Stimulated activated CD4-positive, alpha-beta T cell treated with anti-CD3 and anti-CD28 coated beads, Interleukin-4, amount 100 ng/mL, for 24 hours (primary cell): ENCODE results near the gene LTBP3.

ENCODE experiments used
- DNase-seq: peaks from one replicate; pipeline ENCODE4 v3.0.0-alpha.2; 2020

The LTBP3 gene

DNA sequence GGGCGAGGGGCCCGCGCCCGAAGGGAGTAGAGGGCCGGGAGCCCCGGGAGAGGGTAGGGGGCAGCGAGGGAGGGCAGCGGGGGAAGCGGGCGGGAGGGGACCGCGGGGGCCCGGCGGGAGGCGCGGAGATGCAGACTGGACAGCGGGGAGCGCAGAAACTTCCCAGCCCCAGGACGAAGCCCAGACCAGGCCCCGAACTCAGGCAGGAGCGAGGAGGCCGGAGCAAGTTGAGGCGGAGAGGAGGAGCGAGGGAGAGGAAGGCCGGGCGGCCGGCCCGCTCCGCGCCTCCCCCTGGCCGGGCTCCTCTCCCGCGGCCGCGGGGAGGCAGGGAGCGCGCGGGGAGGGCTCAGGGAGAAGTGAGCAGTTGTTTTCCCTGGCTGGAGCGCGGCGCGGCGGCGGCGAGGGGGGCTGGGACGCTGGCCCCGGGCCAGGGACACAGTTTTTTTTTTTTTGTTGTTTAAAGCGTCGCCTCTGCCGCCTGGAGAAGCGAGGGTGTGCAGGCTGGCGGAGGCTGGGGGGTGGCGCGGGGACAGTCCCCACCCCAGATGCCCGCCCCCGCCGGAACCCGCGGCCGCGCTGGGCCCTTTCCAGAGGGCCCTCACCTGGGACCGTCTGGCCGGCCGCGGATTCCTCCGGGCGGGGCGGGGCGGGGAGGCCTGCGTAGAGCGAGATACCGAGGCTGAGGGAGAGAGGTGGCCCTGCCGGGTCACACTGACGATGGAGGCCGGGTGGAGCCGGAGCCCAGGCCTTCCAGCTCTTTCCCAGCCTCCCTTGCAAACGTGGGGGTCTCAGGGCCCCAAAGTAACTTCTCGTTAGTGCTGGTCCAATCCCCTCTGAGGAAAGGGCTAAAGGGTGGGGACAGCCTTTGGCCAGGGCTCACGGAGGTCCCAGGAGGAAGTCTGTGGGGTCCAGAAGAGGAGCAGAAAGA is at the start of gene LTBP3:
Gene LTBP3, minus strand, starts transcription at position 358 of the 928 bp plus-strand sequence. CDS start 400 bp downstream, outside the sequence.
- DNase-seq = no peak

DNA sequence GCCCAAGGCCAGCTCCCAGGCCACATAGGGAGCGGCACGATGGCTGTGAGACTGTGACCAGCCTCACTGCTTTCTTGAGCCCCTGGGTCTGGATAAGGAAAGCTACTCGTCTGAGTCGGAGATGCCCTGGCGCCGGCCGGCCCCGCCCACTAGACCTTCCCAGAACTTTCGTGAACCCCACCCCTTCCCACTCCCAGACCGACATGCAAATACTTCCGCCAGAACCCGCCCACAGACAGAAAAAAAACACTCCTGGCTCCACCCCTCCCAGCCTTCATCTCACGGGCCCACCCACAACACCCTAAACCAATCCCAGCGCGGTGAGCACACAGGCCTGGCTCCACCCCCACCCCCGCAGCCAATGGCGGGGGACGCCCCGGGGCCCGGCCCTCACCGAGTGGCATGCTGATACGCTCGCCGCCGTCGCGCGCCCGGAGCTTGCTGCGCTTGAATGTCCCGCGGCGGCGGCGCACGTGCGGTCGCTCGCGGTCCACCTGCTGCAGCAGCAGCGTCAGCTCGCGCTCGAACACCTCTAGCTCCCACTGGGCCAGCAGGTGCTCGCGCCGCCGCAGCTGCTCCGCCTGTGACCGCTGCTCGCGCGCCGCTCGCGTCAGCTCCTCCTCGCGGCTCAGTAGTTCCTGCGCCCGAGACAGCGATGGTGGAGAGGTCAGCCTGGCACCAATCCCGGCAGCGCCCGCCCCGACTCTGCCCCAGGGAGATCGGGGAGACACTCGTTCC is 48.9 kb upstream of the LTBP3 start:
- no peak for DNase-seq

DNA sequence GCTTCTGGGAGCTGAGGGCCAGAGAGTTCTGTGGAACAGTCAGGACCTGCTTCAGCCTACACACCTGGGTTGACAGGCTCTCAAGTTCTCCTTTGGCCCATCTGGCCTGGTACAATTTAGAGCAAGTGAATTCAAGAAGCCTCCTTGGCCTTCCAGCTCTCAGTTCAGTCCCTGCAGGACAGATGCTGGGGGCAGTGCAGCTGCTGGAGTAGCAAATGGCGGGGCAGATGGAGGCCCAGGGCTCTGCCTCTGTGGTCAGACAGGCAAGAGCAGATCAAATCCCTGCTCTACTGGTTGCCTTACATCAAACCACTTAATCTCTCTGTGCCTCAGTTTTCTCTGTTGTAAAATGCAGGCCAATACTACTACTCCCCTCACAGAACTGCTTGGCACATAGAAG is 46.1 kb upstream of the LTBP3 start:
- DNase-seq = no peak

DNA sequence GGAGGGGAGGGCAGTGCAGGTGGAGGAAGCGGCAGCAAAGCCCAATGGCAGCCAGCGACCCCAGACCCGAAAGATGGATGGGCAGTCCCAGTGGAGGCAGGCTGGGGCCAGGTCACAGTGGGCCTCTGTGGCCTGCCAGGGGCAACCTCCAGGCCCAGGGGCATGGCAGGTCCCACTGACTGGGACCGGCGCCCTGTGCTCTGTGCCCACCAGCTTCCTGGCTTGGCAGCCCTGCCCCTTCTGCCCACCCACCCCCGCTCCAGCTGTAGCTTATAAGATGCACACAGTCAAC is 41.7 kb upstream of the LTBP3 start:
- no peak for DNase-seq

DNA sequence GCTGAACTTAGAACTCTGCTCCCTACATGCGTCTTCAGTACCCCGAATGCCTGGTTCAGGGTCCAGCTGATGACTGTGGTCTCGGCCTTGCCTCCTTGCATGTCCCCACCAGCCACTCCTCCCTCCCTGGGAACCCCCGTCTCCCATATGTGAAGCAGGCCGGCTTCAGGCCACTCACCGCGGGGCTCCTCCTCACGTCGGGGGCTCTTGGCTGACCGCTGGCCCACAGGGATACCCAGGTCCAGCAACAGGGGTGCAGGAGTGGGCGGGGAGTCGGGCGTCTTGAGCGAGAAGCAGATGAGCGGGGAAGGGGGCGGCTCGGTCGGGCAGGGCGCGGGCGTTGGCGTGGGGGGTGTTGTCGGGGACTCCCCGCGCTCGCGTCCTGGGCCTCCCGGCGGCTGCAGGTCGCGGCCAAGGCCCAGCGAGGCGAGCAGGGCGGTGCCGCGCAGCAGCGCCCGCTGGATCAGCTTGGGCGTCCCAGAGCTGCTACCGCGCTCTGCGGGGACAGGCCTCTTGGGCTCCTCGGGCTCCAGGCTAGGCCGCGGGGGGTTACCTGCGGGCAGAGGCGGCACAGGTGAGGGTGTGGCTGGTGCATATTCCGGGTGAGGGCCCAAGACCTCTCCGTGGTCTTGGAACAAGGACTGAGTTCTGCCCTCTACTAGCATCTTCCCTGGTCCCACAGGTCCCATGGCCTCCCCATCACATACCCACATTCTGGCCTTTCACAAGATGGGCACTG is 41.2 kb upstream of the LTBP3 start:
- no peak for DNase-seq

DNA sequence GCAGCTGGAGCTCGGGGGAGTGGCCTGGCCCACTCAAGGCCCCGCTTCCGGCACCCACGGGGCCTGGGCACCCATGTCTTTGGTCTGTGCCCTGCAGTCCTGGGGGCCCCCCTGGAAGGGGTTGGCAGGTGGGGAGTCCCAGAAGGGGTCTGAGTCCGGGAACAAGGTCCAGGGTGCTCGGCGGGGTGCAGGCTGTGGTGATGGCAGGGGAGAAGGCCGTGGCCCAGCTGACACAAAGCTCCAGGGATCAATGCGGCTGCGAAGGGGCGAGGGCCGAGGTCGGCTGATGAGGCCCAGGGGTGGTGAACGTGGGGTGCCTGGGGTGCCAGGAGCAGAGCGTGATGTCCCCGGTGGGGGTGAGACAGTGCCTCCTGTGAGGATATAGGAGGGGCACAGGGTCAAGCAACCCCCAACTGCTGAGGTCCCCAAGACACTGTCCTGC is 40.1 kb upstream of the LTBP3 start:
- DNase-seq = no peak

DNA sequence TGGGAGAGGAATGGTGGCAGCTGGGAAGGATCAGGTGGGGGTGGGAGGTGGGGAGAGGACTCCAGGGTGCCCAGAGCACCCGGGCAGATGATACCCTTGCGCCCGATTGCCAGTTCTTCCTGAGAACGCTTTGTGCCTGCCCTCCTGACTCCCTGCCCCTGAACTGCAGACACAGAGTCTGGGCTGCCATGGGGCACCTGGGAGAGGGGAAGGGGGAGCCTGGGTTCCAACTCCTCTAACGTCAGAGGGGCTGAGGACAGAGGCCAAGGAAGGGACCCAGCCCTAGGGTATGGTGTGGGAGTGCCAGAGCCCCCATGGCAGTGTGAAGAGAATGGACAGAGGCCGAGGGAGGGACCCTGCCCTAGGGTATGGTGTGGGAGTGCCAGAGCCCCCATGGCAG is 38.4 kb upstream of the LTBP3 start:
- no peak for DNase-seq

DNA sequence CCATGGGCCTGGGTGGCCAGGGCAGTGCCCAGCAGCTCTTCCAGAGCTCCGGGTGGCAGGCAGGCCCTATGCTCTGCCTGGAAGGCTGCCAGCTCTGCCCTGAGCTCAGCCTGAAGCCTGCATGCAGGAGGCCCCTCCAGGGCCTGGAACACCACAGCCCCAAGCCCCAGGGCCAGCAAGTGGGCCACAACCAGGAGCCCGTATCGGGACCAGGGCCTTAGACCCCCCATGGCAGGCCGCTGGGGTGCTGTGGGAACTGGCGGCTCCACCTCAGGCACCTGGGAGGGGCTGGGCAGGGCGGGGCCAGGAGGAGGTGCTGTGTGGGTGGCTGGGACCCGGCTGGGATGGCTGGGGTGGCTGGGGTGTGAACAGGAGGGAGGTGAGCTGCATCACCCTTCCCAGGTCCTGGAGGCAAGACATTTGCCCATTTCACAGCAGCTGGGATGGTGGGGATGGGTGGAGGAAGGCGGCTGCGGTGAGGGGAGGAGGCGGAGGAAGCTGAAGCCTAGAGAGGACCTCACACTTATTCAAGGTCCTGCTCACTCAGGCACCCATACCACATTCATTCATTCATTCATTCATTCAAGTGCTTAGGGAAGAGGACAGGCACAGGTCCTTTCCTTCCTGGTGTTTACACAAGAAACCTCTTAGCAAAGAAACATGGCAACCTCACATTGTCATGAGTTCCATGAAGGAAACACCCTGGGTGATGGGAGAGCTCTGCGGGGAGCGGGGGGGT is 37.6 kb upstream of the LTBP3 start, which contains the start of gene KCNK7:
Gene KCNK7, minus strand, starts transcription at position 258 of the 739 bp plus-strand sequence. Its CDS starts 28 bp downstream, at position 230.
- no peak for DNase-seq

DNA sequence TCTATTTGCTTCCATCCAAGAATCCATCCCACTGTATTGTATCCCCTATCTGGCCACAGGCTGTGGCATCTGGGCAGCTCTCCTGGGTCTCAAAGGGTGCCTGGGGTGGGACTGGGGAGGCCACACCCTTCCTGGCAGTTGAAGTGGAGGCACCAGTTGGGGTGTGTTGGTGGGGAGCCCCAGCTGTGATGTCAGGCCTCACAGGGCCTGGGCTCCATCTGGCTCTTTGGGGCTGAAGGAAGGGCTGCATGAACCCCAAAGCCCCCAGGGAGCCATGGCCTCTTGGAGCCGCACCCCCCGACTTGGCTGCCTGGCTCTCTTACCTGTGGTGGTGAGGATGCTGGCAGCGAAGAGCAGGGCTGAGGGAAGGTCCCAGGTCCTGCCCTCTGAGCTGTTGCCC is 37.0 kb upstream of the LTBP3 start:
- no peak for DNase-seq

DNA sequence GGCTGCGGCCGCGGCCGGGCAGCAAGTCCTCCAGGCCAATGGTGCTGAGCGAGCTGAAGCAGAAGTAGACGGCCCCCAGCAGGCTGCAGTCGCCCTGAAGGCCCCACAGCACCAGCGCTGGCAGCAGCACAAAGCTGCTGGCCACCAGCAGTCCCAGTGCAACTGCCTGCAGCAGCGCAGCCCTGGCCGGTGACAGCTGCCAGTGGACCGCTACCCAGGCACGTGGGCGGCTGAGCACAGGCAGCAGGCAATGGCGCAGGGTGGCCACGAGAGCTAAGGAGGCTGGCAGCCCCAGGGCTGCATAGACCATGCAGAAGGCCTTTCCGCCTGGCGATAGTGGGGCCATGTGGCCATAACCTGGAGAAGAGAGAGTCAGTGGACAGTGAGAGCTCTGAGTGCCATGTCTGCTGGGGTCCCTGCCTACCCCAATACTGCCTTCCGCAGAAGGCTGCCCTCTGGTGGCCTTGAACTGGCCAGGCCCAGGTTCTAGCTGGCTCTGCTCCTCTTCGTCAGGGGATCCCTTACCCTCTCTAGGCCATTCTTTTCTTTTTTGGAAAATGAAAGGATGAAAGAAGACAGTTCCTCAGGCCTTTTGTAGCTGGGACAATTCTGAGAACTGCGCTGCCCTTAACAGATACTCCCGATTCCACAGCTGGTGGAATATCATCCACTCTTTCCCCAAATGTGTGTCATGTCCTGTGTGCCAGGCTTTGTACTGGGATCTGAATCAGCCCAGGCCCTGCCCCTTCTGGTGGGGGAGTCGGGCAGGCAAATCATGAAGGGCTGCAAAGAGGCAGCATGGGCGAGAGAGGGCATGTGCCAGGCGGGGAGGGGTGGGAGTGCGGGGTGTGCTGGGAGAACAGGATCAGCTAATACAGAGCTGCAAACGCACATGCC is 35.6 kb upstream of the LTBP3 start:
- peak; percentile 54 for DNase-seq

DNA sequence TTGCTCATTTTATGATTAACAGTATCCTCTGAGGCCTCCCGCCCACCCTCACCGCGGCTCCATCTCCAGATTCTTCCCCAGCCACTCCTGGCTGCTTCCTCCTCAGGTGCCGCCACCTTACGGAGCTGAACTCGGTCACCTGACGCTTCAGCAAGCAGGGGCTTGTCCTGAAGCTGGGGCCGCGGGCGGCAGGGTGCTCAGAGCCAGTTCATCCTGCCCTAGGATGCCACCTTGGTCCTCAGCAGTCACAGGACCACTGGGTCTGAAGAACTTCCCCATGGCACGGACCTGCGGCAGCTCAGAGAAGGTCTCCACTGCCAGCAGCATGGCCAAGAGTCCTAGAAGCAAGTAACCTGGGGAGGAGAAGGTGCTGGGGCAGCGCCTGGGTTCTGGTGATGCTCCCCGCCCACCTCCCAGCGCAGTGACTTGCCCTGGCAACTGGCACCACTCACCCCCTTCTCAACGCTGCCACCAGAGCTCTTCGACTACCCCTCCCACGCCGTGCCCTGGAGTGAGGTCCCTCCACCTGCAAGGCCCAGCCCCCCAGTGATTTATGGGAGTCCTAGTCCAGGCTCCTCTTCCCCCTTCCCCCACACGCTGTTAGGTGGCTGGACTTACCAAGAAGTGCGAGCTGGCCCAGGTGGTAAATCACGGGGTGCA is 34.8 kb upstream of the LTBP3 start:
- no peak for DNase-seq

DNA sequence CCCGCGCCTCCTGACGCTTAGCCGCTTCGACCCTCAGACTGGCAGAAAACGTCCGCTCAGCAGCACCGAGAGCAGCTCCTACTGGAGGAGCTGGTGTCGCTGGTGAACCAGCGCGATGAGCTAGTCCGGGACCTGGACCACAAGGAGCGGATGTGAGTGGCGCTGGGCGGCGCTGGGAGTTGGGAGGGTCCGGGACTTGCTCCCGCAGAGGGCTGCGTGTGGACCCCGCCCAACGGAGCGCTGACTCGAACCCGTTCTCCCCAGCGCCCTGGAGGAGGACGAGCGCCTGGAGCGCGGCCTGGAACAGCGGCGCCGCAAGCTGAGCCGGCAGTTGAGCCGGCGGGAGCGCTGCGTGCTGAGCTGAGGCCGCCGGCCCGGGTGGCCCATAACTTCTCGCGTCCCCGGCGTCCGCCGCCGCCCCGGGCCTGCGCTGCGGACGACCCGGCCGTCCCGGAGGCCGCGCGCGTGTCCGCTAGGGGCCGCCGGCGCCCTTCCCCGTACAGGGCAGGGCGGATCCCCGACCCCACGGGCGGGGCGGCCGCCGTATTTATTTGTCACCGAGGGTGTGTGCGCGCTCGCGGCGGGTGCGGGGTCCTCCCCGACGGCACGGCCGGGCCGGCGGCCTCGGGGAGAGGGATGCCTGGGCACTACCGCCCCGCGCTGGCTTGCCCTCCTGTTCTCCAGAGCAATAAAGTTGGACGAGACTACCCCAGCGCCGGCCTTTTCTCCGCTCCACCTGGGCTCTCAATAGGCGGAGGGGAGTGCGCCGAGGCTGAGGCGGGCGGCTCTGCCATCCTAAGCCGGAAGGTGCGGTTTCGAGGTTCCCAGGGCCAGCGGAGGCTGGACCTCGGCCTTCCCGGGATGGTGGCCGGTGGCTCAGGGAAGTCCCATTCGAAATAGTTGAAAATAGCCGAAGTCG is 34.0 kb upstream of the LTBP3 start:
- no peak for DNase-seq

DNA sequence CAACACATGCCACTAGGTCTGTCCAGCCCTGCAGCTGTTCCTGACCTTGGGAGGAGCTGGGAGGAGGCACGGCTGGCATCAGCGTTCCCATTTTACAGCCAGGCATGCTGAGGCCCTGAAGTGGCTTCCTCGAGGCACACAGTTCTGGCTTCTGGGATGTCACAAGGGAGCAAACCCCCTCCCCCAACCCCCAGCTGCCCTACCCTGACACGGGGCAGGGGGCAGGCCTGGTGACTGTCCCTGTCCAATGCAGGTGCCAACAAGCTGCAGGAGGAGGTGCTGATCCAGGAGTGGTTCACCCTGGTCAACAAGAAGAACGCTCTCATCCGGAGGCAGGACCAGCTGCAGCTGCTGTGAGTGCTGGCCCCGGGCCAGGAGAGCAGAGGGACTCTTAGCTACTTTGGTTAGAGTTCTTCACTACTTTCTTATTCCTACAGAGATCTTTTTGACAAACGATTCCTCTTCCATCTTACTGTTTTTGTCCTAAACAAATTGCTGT is 32.1 kb upstream of the LTBP3 start:
- no peak for DNase-seq

DNA sequence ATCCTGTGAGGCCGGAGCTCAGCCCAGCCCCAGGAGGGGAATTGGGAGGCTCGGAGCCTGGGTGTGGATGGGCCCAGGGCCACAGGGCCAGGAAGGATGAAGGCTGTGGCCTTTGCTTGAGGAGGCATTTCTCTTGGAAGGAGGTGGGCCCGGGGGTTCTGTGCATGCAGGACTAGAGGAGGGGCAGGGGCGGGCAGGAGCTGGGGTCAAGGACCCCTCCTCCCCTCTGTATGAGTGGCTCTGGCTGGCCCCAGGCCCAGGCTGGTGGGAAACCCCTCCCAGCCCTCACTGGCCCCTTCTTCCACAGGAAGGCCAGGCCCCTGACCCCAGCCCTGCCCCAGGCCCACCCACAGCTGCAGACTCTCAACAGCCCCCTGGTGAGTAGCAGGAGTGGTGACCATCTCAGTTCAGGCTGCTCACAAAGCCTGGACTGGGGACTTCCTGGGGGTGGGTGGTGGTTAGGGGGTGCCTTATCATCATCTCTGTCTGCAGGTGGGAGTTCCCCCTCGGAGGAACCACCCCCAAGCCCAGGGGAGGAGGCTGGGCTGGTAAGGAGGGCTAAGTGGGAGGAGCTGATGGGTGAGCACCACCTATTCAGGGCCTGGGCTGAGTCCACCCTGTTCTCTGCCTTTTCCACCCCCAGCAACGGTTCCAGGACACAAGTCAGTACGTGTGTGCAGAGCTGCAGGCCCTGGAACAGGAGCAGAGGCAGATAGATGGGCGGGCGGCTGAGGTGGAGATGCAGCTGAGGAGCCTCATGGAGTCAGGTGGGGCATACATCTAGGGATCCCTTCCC is 31.5 kb upstream of the LTBP3 start:
- no peak for DNase-seq

DNA sequence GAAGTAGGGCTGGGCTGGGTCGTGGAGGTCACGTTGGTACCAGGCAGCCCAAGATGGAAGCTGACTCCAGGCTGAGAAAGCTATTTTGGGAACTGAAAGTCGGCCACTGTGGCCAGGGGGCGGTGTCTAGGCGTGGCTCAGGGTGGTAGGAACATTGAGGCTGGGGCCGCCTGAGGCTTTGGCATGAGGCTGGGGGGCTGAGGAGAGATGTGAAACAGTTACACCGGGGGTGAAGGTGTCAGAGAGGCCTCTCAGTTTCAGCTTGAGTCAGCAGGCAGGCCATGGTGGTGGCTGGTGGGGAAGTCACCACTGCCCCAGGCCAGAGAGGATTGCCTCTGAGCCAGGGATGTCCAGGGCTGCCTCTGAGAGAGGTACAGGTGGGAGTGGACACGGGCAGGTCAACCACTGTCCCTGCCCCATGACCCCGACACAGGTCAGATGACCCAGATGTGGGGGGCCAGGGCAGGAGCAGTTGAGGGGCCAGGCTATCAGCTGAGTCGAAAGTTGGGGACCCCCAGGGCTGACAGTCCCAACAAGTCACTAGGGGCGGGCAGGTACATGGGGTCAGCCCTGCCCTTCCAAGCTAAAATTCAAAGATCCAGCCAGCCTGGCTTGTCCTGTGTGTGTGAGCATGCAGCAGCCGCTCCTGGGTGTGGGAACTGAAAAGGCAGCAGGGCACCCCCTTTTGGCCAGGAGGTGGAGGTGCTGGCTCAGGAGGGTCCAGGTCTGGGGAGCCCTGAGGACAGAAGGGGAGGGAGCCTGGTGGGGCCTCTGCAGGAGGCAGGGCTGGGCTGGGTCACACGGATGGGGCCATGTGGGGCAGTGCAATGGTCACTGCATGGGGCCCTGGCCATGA is 30.3 kb upstream of the LTBP3 start:
- peak; percentile 77 for DNase-seq

DNA sequence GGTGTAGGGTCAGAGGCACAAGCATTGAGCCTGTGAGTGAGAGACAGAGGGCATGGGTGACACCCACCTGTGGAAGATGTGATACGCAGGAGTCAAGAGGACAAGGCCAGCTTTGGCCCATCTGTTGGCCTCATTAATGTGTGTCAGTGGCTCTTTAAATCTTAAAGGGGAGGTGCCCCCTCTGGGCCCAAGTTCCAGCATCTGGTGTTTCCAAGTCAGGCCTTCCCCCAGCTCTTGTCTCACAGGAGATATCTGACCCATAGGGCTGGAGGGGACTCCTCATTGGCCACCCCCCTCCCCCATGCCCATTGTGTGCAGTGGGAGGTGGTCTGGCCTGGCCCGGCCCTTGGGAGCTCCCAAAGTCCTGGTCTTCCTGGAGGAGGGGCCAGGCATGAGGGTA is 28.5 kb upstream of the LTBP3 start:
- DNase-seq = no peak

DNA sequence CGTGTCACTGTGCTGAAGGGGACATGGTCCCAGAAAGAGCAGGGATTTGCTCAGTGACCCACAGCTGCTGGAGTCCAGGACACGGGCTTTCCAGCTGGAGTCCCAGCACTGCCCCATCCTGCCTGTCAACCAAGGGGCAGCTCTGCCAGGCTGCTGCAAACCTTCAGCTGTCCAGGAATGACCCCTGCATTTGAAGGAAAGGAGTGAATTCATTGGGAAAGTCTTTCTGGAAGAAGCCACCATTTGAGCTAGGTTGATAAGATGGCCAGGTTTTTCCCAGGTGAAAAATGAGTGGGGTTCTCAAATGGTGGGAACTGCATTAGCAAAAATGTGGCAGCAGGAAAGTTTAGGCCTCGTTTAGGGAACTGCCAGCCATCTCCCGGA is 28.1 kb upstream of the LTBP3 start:
- DNase-seq = no peak
